A549 (cell line): ENCODE results near the gene PLTP. TPM values are rescaled to one million over a fixed set of nuclear protein-coding genes. Genes with fewer than 3 reads are reported as not detected.

Experiments
- ATAC-seq, 2 experiments: fragments of 200-7000 bp in 1 of 2; fragments of >200 bp in 1 of 2; cut with Nextera tagmentation in 1 of 2; cut with Tn5 transposase in 1 of 2; 3 replicates each; pipeline versions ENCODE4 v1.8.0 to v1.9.1; 2018 to 2020; ENCODE audit warnings: mild to moderate bottlenecking in 1 of 2, moderate library complexity in 1 of 2
- CTCF ChIA-PET: fragments of 300-600 bp; sonication (Branson Sonifier 250); formaldehyde crosslinking; extraction: SDS; loops from one replicate; lab custom pipeline; 2021; ENCODE audit warnings: antibody characterized with exemption, inconsistent platforms; lab: Yijun Ruan, JAX
- POLR2A ChIA-PET: fragments of 350-600 bp; formaldehyde crosslinking; extraction: SDS; loops from one replicate; lab custom pipeline; 2021; ENCODE audit warnings: antibody characterized with exemption, inconsistent platforms; lab: Yijun Ruan, JAX
- DNase-seq, 2 experiments: peaks; one replicate each; pipeline versions ENCODE4 v3.0.0 to v3.0.0-alpha.2; 2011 to 2016; ENCODE audit warnings: low read depth in 1 of 2, low spot score in 1 of 2
- FAIRE-seq: peaks from 2 replicates; lab custom pipeline; 2011; peaks lifted over from hg19 to GRCh38; lab: Jason Lieb, UNC
- H3K27ac ChIP-seq, 2 experiments: fragments of >200 bp; sonication (Bioruptor Twin); formaldehyde crosslinking; 3 replicates each; pipeline ENCODE4 v1.5.1; 2016 to 2017
- H3K4me1 ChIP-seq: fragments of >200 bp; sonication (Bioruptor Twin); formaldehyde crosslinking; 3 replicates; pipeline ENCODE4 v1.6.1; 2016
- H3K4me2 ChIP-seq: fragments of >200 bp; sonication (Bioruptor Twin); formaldehyde crosslinking; 3 replicates; pipeline ENCODE4 v1.6.1; 2016
- H3K4me3 ChIP-seq: fragments of >200 bp; sonication (Bioruptor Twin); formaldehyde crosslinking; 3 replicates; pipeline ENCODE4 v1.5.1; 2016
- H3K9me3 ChIP-seq: fragments of >200 bp; sonication (Bioruptor Twin); formaldehyde crosslinking; 3 replicates; pipeline ENCODE4 v1.6.1; 2016
- BCL3 ChIP-seq: fragments of >200 bp; sonication (Bioruptor Twin); formaldehyde crosslinking; IDR thresholded peaks from 3 replicates; pipeline ENCODE4 v1.6.1; 2016
- CBX2 ChIP-seq: fragments of 200-600 bp; sonication (generic); IDR thresholded peaks from 2 replicates; pipeline ENCODE4 v1.6.1; 2016; ENCODE audit warnings: low read depth, mild to moderate bottlenecking, borderline replicate concordance
- CBX8 ChIP-seq: fragments of 200-600 bp; sonication (generic); IDR thresholded peaks from 2 replicates; pipeline ENCODE4 v1.6.1; 2016
- CHD2 ChIP-seq: fragments of 150-350 bp; IDR thresholded peaks from 2 replicates; pipeline ENCODE4 v1.6.1; 2014; ENCODE audit warnings: low read length; ENCODE audit not compliant: partially characterized antibody
- EHMT2 ChIP-seq: fragments of 200-600 bp; sonication (generic); IDR thresholded peaks from 2 replicates; pipeline ENCODE4 v1.6.1; 2016; ENCODE audit warnings: antibody characterized with exemption, low read depth, mild to moderate bottlenecking, moderate library complexity
- ESRRA ChIP-seq: fragments of 150-350 bp; IDR thresholded peaks from 2 replicates; pipeline ENCODE4 v1.6.1; 2014; ENCODE audit warnings: mild to moderate bottlenecking, low read length, borderline replicate concordance
- FOSB ChIP-seq: fragments of 250-450 bp; sonication (Bioruptor Pico); IDR thresholded peaks from 2 replicates; pipeline ENCODE4 v1.5.0; 2020; ENCODE audit warnings: mild to moderate bottlenecking, moderate library complexity
- FOSL2 ChIP-seq, 2 experiments: fragments of 450-650 bp in 1 of 2; fragments of >200 bp in 1 of 2; sonication (Bioruptor Twin) in 1 of 2; formaldehyde crosslinking; IDR thresholded peaks; 2 replicates each; pipeline versions ENCODE4 v1.5.0 to v1.6.1; 2016 to 2020; ENCODE audit warnings: mild to moderate bottlenecking in 1 of 2, moderate library complexity in 1 of 2
- HMGXB4 ChIP-seq: fragments of 250-450 bp; sonication (Bioruptor Pico); IDR thresholded peaks from 2 replicates; pipeline ENCODE4 v1.5.0; 2021; ENCODE audit warnings: mild to moderate bottlenecking, moderate library complexity, borderline replicate concordance
- HOXA7 ChIP-seq: fragments of 250-450 bp; sonication (Bioruptor Pico); IDR thresholded peaks from 2 replicates; pipeline ENCODE4 v1.5.0; 2020; ENCODE audit warnings: mild to moderate bottlenecking, moderate library complexity
- KDM1A ChIP-seq: fragments of 200-600 bp; sonication (generic); IDR thresholded peaks from 2 replicates; pipeline ENCODE4 v1.6.1; 2016; ENCODE audit warnings: low read depth, mild to moderate bottlenecking
- MAZ ChIP-seq: fragments of 150-350 bp; IDR thresholded peaks from 2 replicates; pipeline ENCODE4 v1.6.1; 2014; ENCODE audit warnings: antibody characterized with exemption, low read depth, low read length, borderline replicate concordance
- RARB ChIP-seq: fragments of 250-450 bp; sonication (Bioruptor Pico); IDR thresholded peaks from 2 replicates; pipeline ENCODE4 v1.8.0; 2021; ENCODE audit warnings: mild to moderate bottlenecking, moderate library complexity
- SMC3 ChIP-seq: fragments of >200 bp; sonication (Bioruptor Twin); formaldehyde crosslinking; IDR thresholded peaks from 3 replicates; pipeline ENCODE4 v1.6.1; 2018; ENCODE audit warnings: inconsistent platforms
- SREBF2 ChIP-seq: fragments of 450-650 bp; IDR thresholded peaks from 2 replicates; pipeline ENCODE4 v1.6.1; 2014; ENCODE audit warnings: mild to moderate bottlenecking, moderate library complexity
- USF2 ChIP-seq: fragments of 450-650 bp; IDR thresholded peaks from 2 replicates; pipeline ENCODE4 v1.6.1; 2014; ENCODE audit warnings: antibody characterized with exemption
- ZC3H11A ChIP-seq: fragments of 450-650 bp; IDR thresholded peaks from 2 replicates; pipeline ENCODE4 v1.6.1; 2014; ENCODE audit warnings: antibody characterized with exemption, mild to moderate bottlenecking
- ZFP36 ChIP-seq: fragments of 450-650 bp; IDR thresholded peaks from 2 replicates; pipeline ENCODE4 v1.6.1; 2014; ENCODE audit warnings: borderline replicate concordance; ENCODE audit not compliant: partially characterized antibody
- WGBS: methylation state at CpG from one replicate; pipeline ENCODE4 v1.1.6; 2017; ENCODE audit errors: missing lambda C conversion rate; 5-methylcytosine and 5-hydroxymethylcytosine counted together
- polyA plus RNA-seq, 4 experiments: library from polyadenylated mRNA; depleted of rRNA in 3 of 4; stranded (reverse); fragments of >200 nt; fragmentation: RNase III in 1 of 4; extraction: RNeasy Plus Mini Kit Qiagen cat#74134 plus additional on column Dnase treatment in 1 of 4; gene quantifications; 2 replicates in 3 of 4; 3 replicates in 1 of 4; pipeline ENCODE4 v1.2.3, GENCODE V29; 2011 to 2017

Gene PLTP
- polyA plus RNA-seq, 2 of the 4 experiments (the other 2 are of a cell fraction): 1.6 to 2.7 TPM

- TF ChIP-seq BCL3 (no peak), FOSL2 (IDR thresholded peaks at IDR 0.05) (no peak), FOSL2 (CRISPR knock-in tag; IDR thresholded peaks at IDR 0.05) (no peak)
These were observed 37.0 kb upstream of the PLTP start (continued) for GRCh38 chr20:45948742-45949541.

- ChIA-PET CTCF (interaction anchor here (1.4 to 21.4 kb wide), 4 partner anchors 9 to 149 kb away, joined by 5 to 358 read pairs (median 8); partner anchors contain the start of gene ZNF335), POLR2A (interaction anchor here (0.7 to 3.2 kb wide), 4 partner anchors 8 to 24 kb away, joined by 3 to 13 read pairs (median 4); partner anchors contain the start of gene PCIF1)
- 92% methylated on average over 3 of the region's 7 CpGs for WGBS
These were observed 36.3 kb upstream of the PLTP start for GRCh38 chr20:45948261-45948733.

More at GRCh38 chr20:45948261-45948733, 36.3 kb upstream of the PLTP start:
- H3K9me3 ChIP-seq: no peaks in the 10 kb centered on the region
- no peak overlapping the region for H3K4me2 ChIP-seq
- DNase-seq (no peak), ATAC-seq (peak; percentile 2 to 12; a peak in 3 of 6 replicates), FAIRE-seq (no peak)
- TF ChIP-seq FOSB (CRISPR knock-in tag): no peak
- TF ChIP-seq ESRRA: no peak
- no peak for TF ChIP-seq SREBF2
- TF ChIP-seq RARB: no peak
- TF ChIP-seq CBX8: no peak
- TF ChIP-seq HMGXB4 (CRISPR knock-in tag): no peak
- TF ChIP-seq SMC3: no peak
- no peak for TF ChIP-seq ZC3H11A
- no peak for TF ChIP-seq ZFP36
- no peak for TF ChIP-seq CHD2
- no peak for TF ChIP-seq CBX2
- TF ChIP-seq EHMT2: no peak
- no peak for TF ChIP-seq BCL3
- TF ChIP-seq FOSL2 (IDR thresholded peaks at IDR 0.05): no peak
- TF ChIP-seq FOSL2 (CRISPR knock-in tag; IDR thresholded peaks at IDR 0.05): no peak
- no peak for TF ChIP-seq USF2
- no peak for TF ChIP-seq KDM1A
- TF ChIP-seq MAZ: no peak
- TF ChIP-seq HOXA7 (CRISPR knock-in tag): no peak
- no peak overlapping the region for H3K27ac ChIP-seq
- H3K4me1 ChIP-seq: peaks cover 15% of the 10 kb centered on the region
- H3K4me3 ChIP-seq: no peak overlapping the region
